Ramos (cell line): ENCODE measurements around the gene TMEM132D.

Experiments used
- in situ Hi-C: fragments of 300-500 bp; cut with MboI; formaldehyde crosslinking; loops from one replicate; pipeline ENCODE4 v1.14.3; 2022; ENCODE audit warnings: low sequenced_read_pairs; ENCODE audit not compliant: unreplicated experiment

Gene TMEM132D

GRCh38 chr12:129163461-129163860 lies 740.4 kb downstream of the TMEM132D start:
- in situ Hi-C loops, result no loop called here

GRCh38 chr12:129162805-129163204 lies 741.0 kb downstream of the TMEM132D start:
- in situ Hi-C loops, result no loop called here

GRCh38 chr12:129161511-129161910 lies 742.3 kb downstream of the TMEM132D start:
- in situ Hi-C loops, result no loop called here

GRCh38 chr12:129160282-129160681 lies 743.5 kb downstream of the TMEM132D start:
- in situ Hi-C loops, result no loop called here

- in situ Hi-C loops, result no loop called here
Measured at GRCh38 chr12:129152351-129153104, 751.3 kb downstream of the TMEM132D start.

GRCh38 chr12:129150721-129151120 lies 753.1 kb downstream of the TMEM132D start:
- in situ Hi-C loops, result no loop called here

GRCh38 chr12:129145381-129145780 lies 758.4 kb downstream of the TMEM132D start:
- in situ Hi-C loops, result no loop called here

GRCh38 chr12:129138776-129139175 lies 765.0 kb downstream of the TMEM132D start:
- in situ Hi-C loops, result no loop called here

- in situ Hi-C loops, result no loop called here
Measured at GRCh38 chr12:129136694-129137325, 767.0 kb downstream of the TMEM132D start.

- in situ Hi-C loops, result no loop called here
Measured at GRCh38 chr12:129127771-129128170, 776.1 kb downstream of the TMEM132D start.

- in situ Hi-C loops, result no loop called here
Measured at GRCh38 chr12:129127211-129127610, 776.6 kb downstream of the TMEM132D start.

- in situ Hi-C loops, result no loop called here
Measured at GRCh38 chr12:129119537-129119936, 784.3 kb downstream of the TMEM132D start.

GRCh38 chr12:129115558-129115957 lies 788.3 kb downstream of the TMEM132D start:
- in situ Hi-C loops, result no loop called here

GRCh38 chr12:129110575-129110974 lies 793.2 kb downstream of the TMEM132D start:
- in situ Hi-C loops, result no loop called here

- in situ Hi-C loops, result no loop called here
Measured at GRCh38 chr12:129109174-129110001, 794.4 kb downstream of the TMEM132D start.

GRCh38 chr12:129106772-129107171 lies 797.1 kb downstream of the TMEM132D start:
- in situ Hi-C loops, result no loop called here

GRCh38 chr12:129103231-129103630 lies 800.6 kb downstream of the TMEM132D start:
- in situ Hi-C loops, result no loop called here

GRCh38 chr12:129102233-129102632 lies 801.6 kb downstream of the TMEM132D start:
- in situ Hi-C loops, result no loop called here

- in situ Hi-C loops, result no loop called here
Measured at GRCh38 chr12:129101816-129102215, 802.0 kb downstream of the TMEM132D start.

GRCh38 chr12:129101404-129101803 lies 802.4 kb downstream of the TMEM132D start:
- in situ Hi-C loops, result no loop called here

- in situ Hi-C loops, result no loop called here
Measured at GRCh38 chr12:129097451-129097850, 806.4 kb downstream of the TMEM132D start.
